HG03354 (cell line): ENCODE measurements around the gene SIK3.

Source experiments
- ATAC-seq: cut with Tn5 transposase; IDR thresholded peaks from one replicate; pipeline ENCODE4 v1.9.1; 2021; ENCODE audit warnings: mild to moderate bottlenecking; ENCODE audit not compliant: unreplicated experiment, poor library complexity, severe bottlenecking

Gene SIK3

DNA sequence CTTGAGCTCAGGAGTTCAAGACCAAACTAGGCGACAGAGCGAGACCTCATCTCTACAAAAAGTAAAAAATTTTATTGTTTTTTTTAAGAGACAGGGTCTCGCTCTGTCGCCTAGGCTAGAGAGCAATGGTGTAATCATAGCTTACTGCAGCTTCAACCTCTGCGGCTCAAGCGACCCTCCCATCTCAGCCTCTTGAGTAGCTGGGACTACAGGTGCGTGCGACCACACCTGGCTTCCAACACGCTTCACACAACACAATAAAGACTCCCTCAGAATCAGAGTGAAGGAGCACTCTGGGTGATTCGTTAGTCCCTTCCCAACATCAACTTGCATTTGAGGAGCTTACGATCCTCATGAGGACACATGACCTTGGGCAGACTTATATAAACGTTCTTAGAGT lies 181.3 kb downstream of the SIK3 start:
- no peak for ATAC-seq

DNA sequence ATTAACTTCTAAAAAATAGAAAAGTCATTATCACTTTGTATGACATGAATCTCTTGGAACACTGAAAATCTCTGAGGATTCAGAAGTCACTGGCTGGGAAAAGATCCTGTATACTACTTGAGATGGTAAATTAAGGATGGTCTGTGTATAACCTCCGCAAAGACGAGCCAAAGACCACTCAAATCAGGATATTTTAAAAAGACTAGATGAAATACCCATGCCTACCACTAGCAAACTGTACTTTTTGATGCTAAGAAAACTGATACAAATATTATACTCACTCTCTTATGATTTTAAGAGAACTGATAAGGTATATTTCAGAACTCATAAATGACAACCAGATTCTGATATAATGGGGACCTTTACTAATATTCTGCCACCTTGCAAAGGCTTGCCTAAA lies 182.2 kb downstream of the SIK3 start:
- ATAC-seq: no peak

DNA sequence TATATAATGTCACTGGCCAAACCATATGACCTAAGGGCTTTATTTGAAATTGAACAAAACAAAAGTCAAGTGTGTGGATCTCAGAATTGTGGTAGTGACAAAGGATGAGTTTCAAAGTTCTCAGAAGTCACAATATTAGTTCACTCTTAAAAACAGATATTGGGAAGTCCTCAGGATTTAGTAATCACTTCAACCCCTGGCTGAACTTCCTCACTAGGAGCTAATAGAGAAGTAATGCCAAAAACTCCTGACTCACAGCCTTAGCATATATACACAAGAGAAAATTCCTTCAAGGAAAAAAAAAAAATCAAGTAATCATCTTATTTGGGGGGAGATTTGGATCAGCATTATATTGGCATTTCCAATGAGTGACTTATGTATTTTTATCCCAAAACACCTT lies 185.2 kb downstream of the SIK3 start:
- ATAC-seq: no peak

DNA sequence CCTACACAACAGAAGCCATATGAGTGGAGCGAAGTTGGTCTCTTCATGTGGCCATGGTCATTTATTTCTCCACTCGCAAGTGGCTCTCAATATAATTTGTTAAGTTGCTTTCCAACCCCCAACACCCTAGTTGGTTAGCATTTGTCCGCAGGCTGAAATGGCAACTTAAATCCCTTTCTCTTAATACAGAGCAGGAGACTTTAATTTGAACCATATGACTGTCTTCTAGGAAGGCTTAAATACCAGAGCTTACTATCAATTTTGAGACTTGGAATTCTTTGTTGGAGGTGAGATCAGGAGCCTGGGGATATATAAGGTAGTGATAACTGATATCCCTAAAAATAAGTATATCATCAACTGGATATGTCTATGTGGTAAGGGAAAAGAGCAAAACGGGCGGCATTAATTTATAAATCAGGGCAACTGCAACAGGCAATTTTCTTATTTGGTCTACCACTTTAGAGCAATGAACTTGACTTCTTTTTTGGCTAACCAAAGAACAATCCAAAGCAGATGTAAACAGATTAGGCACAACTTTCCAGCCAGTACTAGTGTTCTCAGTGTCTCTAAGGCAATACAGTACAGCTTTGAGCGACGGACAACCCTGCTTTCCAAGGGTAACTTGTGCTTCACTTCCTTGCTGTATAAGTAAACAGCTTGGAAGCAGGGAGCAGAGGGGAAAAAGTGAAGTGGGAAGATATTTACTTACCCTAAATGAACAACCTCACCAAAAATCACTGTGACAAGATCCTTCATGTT lies 186.1 kb downstream of the SIK3 start:
- ATAC-seq: no peak

DNA sequence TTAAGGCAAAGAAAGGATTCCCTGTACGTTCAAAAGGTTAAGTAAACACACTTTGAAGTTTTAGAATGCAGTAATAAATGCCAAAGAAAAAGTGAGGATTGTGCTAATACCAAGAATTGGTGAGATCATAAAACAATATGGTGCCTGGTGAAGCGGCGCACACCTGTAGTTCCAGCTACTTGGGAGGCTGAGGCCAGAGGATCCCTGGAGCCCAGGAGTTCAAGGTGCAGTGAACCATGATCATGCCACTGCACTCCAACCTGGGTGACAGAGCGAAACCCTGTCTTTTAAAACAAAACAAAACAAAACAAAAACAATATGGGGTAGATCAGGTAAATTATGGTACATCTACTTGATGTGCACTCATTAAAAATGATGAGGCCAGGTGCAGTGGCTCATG lies 187.4 kb downstream of the SIK3 start:
- ATAC-seq: no peak

DNA sequence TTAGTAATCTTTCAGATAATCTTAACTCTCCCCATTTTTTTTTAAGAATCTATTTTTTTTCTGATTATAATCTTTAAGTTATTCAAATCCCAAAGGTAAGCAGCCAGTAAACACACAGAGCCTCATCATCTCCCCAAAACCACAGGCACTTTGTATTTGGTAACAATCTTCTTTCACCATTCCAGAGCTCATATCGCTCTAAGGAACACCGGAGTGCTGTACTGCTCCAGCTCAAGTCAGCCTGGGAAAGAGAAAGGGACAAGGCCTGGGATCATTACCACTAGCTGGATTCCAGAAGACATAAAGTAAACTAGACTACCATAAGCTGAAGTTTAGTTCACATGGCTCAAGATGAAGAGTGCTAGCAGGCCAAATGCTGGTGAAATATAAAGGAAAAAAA lies 187.8 kb downstream of the SIK3 start:
- ATAC-seq: no peak

DNA sequence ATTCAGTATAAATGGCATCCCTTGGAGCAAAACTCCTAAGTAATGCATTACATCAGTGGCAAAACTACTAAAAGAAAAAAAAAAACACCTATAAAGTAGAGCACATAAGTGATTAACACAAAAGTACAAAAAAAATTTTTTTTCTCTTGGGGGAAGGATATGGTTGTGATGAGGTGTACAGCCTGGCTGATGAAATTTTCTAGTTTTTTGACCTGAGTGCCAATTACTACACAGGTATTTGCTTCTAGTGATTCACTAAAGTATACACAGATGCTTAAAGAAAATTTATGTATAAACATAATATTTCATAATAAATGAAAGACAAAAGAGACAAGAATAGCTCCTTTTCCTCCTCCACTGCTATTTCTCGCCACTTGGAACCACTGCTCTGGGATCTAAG lies 189.0 kb downstream of the SIK3 start:
- no peak for ATAC-seq

DNA sequence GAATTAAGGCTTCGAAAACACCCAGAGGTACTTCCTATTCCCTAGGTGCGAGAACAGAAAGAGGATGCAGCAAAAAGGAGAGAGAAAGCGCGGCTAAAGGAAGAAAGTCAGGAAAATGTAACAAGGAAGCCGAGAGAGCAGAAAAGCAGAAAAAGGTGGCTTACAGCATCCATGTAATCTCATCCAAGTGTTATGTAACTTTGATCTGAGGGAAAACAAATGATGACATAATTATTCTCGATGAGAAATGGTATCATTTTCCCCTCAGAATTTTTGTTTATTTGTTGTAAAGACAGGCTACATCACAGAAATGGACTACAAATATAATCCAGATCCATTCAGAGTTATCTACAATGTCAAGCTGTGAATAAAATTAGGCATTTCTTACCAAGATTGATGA lies 191.7 kb downstream of the SIK3 start:
- ATAC-seq: no peak

DNA sequence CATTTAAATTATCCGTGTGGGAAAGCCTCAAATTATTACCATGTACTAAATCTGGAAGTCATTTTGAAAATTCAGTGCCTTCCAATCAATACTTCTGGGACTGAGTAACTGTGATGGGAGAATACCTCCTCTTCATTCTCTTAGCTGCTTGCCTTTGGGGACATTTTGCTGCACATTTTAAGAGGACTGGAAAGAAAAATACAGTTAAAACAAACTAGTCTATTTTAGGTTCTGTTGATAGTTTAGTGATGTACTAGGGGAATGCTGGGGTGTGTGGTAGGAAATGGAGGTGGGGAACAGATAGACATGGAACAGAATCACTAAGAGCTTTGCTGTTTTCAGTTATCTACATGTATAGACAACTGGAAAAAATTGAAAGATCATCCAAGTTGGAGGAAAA lies 195.1 kb downstream of the SIK3 start:
- ATAC-seq: no peak

DNA sequence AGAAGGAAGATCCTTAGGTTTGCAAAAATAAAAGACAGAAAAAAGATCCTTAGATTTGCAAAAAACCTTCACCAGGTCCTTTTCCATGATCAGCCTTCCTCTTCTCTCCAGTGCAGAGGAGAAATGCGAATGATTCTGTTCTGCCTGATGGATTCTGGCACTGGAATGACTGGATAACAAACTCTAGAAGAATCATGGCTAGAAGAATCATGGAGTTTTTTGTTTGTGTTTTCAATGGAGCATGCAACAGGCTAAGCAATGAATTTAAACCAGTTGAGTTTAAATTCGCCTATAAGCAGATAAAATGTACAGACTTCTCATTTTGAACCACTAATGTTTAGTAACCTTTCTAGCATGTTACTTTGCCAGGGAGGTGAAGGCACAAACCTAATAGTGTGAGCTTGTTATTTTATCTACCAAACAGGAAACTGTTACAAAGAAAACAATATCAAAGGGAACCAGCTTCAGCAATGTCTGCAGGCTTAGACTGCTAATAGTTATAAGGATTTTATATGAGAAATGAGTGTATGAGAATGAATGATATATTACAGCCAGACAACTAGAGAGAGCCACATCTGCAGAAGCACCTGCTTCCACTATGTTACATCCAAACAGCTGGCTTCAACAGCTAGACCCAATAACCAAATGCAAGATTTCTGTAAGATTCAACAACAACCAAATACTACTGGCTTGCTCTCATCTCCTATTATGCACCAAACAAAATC lies 196.1 kb downstream of the SIK3 start:
- no peak for ATAC-seq

DNA sequence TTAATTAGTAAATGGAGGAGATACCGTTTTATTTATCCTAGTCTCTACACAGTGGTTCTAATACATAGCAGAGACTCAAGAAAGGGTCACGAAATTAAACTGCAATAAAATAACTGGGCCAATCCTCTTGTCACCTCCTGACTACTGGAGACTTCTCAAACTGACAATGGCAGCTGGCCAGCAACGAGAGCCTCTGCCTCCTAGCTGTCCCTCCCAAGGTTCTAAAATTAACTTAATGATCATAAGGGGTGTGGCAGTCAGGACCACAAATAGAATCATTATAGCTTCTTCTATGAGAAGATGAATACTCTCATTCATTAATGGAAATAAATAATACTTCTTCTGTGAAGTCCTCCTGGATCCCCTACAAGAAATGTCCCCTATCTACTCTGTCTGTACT lies 197.0 kb downstream of the SIK3 start:
- ATAC-seq: no peak

DNA sequence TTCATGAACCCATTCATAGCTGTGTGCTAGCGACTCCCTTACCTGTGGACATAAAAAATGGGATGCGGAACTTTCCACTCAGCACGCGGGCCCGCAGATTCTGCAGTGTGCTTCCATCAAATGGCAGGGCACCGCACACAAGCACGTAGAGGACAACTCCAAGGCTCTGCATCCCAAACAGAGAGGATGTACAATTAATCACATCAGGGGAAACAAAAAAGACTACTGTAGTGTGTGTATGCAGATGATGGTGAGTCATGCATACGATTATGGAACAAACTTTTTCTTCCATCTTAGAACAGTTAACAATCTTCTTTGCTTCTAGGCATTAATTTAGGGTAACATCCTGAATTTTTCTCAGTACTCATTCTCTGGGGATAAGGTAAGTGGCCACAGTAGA lies 202.0 kb downstream of the SIK3 start:
- ATAC-seq: no peak

DNA sequence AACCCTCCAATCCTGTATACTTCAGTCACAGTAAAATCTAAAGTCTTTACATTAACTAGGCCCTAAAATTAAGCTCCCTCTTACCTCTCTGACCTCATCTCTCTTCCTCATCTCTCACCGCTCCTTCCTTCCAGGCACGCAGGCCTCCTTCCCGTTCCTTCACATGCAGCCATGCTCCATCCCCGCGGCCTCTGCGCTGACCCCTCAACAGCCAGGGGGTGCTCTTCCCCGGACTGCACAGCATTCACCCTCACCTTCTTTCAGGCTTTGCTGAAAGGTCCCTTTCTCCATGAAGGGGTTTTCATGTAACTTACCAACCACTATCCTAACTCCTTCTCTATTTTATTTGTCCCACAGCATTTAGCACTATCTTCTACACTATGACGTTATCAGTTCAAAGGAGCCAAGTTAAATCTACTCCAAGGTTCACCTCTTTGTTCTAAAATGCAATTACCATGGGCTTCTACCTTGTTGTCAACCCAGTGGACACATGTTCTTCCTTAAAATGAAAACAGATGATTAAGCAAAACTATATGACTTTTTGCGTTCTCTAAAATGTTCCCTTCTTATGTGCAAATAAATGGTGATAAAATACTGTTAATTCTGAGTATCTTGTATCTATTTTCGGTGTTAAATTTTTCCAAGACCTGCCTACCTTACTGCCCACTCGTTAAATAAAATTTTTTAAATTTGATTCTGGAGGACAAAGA lies 203.0 kb downstream of the SIK3 start:
- no peak for ATAC-seq

DNA sequence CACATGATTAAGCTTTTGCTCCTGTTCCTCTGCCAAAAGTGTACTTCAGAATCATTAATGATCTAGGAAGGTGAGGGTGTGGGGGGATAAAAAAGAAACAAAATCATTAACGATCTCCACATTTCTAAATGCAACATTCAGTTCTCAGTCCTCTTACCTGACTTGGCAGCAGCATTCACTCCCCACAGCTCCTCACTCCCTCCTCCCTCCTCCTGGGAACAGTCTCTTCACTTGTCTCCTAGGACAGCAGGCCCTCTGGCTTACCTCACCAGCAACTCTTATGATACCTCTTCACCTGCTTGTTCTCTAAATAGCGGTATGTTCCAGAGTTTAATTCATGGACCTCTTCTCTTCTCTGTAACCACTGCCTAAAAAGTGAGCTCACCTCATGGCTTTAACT lies 204.3 kb downstream of the SIK3 start:
- no peak for ATAC-seq

DNA sequence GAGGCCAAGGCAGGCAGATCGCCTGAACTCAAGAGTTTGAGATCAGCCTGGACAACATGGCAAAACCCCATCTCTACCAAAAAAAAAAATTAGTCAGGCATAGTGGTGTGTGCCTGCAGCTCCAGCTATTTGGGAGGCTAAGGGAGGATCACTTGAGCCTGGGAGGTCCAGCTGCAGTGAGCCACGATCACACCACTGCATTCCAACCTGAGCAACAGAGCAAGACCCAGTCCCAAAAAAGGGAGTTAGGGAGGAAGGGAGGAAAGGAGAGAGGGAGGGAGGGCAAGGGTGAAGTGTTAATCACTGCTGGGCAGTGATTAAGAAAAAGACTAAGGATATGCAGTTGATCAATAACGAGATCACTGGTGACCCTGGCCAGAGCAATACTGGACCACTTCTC lies 204.8 kb downstream of the SIK3 start:
- ATAC-seq: no peak

DNA sequence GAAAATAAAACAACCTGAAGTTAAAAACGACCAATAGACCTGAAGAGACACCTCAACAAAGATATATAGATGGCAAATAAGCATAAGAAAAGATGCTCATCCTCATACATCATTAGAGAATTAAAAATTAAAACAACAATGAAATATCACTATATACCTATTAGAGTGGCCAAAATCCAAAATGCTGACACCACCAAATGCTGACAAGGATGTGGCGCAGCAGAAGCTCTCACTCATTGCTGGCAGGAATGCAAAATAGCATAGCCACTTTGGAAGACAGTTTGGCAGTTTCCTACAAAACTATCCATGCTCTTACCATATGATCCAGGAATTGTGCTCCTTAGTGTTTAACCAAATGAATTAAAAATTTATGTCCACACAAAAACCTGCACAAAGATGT lies 205.9 kb downstream of the SIK3 start:
- ATAC-seq: no peak

DNA sequence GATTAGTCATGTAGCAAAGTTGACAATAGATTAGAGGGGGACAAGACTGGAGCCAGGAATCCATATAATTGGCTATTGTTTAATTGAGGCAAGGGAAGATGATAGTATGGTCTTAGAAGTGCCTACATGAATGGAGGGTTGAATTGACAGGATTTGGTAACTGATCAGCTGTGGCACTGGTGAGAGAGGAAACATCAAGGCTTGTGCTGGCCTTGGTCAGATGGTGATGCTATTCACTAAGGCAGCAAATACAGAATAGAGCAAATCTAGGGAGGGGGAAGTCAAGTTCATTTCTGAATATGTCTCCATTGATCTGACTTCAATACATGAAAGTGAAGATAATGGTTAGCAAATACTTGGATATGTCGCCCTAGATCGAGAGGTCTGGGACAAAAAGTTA lies 206.5 kb downstream of the SIK3 start:
- no peak for ATAC-seq

DNA sequence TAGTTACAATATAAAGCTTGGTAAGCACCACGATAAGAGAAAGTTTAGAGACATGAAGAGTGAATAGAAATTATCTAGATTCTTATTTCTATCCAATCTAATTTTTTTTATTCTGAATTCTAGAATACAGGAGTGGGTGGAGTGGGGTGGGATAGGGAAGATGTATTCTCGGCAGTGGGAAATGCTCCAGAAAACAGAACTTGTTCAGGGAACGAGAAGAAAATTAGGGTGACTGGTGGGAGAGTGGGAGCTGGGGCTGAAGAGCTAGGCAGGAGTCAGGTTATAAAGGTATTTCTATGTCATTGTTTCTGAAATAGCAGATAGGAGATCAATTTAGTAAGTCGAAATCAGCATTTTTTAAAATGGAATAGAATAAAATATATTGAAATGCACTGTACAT lies 207.6 kb downstream of the SIK3 start:
- no peak for ATAC-seq

DNA sequence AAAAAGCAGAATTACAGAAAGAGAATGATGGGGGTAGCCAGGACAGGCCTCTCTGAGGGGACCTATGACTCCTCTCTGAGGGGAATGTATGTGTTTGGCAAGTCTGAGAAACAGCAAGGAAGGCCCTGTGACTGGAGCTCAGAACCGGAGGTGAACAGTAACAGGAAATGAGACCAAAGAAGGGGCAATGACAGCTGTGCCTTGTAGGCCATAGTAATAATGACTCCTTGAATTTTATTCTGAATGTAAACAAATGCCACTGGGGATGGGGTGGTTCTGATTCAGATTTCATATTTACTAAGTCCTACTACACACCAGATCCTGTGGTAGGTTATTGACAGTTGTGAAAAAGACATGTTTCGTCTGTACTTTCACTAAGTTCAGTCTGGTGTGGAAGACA lies 208.0 kb downstream of the SIK3 start:
- peak; percentile 91 for ATAC-seq

DNA sequence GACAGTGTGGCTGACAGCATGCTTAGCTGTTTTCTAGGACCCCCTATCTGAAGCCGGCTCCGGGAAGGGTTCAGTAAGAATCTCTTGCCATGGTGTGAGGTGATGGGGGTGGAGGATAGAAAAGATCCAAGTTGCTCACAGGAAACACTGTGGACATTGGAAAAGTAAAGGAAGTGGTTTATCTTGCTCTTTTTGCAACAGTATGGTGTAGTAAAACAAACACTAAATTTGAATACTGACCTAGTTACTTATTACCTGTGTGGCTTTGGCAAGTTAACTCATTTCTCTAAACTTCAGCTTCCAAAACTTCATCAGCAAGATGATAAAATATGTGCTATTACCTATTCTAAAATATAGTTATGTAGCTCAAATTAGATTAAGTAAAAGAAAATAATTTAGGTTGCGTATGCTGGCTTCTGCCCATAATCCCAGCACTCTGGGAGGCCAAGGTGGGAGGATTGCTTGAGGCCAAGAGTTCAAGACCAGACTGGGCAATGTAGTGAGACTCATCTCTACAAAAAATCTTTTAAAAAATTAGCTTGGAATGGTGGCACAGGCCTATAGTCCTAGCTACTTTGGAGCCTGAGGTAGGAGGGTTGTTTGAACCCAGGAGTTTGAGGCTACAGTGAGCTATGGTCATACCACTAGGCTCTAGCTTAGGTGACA lies 209.2 kb downstream of the SIK3 start:
- peak; percentile 51 for ATAC-seq
